HG02588 (cell line): Measurements from ENCODE around the gene TBCCD1.
A peak's percentile ranks its signal among the peaks of the same experiment; 100 is the strongest.
"Not testable (repeated sequence)": the region's sequence is repeated elsewhere in the genome, so short reads cannot be mapped to it uniquely, and the experiment has no call there.

ENCODE experiments used
- ATAC-seq: cut with Tn5 transposase; IDR thresholded peaks from one replicate; pipeline ENCODE4 v1.9.1; 2021; ENCODE audit warnings: mild to moderate bottlenecking, moderate library complexity; ENCODE audit not compliant: unreplicated experiment

Gene TBCCD1

GRCh38 chr3:186598108-186598784 is 31.1 kb upstream of the TBCCD1 start:
- ATAC-seq = no peak

GRCh38 chr3:186596568-186597287 is 29.6 kb upstream of the TBCCD1 start:
- no peak for ATAC-seq

DNA sequence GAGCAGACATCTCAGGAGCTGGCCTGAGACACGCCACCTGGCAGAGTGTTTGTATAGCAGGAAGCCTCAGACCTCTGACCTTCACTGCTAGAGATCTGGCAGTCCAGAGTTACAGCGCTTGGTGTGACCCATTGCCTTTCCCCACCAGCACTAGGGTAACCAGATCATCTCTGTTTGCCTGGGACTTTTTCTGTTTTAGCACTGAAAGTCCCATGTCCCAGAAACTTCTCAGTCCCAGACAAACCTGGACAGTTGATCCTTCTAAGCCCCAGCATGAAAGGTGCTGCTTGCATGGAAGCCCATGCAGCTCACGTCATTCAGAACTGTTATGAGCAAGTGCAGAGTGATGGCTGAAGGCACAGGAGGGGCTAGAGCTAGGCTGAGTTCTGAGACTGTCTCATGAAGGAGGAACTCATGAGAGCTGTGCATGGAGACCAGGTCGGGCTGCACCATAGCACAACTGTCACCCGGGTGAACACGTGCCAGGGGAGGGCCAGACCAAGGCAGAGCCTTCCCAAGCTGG is 27.5 kb upstream of the TBCCD1 start:
- ATAC-seq = no peak

DNA sequence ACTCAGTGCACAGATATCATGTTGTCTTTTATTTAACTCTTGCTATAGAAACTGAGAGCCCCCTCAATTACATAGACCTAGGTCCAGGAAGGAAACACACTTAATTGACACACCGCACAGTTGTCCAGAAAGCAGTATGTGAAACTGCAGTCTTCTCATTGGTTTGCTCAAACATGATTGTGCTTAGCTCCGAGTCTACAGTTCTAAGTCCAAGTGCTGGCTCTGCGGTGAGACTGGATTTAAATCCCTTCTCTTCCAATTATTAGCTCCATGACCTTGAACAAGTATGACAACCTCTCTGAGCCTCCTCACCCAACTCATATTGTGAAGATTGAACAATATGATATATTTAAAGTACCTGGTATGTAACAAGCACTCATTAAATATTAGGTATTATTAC is 26.7 kb upstream of the TBCCD1 start:
- ATAC-seq = no peak

DNA sequence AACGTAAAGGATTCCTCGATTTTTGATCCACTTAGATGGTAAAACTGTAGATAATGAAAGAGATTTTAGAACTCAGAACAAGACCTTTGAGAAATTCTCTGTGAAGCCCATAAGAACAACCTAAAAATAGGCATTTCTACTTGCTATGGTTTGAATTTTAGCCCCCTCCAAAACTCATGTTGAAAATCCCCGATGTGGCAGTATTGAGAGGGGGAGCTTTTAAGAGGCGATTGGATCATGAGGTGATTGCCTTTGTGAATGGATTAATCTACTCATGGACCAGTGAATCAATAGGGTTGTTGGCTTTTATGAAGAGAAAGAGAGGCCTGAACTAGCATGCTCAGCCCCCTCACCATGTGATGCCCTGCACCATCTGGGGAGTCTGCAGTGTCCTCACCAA is 25.5 kb upstream of the TBCCD1 start:
- ATAC-seq = no peak

DNA sequence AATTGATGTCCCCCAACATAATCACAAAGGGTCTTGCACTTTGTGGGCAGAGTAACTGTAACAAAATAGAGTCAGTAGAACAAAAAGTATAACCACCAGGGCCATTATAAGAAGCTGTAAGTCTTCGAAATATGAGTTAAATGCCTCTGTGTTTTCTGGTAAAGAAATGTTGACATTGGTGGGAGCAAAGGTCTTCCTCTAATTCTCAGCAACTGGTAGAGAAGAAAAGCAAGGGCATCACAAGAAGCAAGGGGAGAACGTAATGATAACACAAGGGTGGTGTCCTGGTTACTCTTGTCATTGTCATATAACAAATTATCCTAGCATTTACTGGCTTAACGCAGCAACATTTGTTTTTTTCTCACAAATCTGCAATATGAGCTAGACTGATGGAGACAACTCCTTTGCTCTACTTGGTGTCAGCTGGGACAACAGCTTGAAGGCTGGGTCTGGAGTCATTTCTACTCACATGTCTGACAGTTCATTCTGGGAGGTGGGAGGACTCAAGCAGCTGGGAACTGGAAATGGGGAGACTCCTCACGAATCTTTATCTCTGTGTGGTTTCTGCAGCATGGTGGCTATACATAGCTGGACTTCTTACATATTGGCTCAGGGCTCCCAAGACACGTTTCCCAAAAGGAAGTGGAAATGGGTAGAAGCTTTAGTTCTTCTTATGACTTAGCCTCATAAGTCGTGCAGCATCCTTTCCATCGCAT is 23.6 kb upstream of the TBCCD1 start:
- no peak for ATAC-seq

DNA sequence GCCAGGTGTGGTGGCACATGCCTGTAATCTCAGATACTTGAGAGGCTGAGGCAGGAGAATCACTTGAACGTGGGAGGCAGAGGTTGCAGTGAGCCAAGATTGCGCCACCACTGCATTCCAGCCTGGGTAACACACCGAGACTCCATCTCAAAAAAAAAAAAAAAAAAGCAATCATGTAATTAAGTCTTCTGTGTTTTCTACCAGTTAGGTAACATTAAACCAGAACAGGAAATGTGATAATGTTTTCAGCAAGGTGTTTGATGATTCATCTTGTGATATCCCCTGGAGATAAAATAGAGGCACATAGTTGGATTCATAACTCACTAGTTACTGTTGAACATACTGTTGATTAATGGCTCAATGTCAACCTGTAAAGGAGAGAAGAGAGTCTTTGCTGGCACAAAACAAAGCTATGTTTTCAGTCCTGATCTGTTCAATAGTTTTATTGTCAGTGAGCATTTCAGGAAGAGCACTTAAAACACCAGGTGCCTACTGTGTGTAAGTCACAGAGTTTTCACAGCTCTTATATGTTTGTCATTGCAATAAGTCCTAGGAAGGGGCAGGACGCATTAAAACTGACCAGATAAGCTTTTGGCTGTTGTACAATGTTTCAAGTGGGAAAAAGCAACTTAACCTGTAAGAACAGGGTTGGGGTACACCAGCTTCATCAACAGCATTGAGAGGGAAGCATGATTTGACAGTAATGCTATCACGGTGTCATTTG is 22.9 kb upstream of the TBCCD1 start:
- no peak for ATAC-seq

GRCh38 chr3:186589121-186589520 is 22.0 kb upstream of the TBCCD1 start:
- no peak for ATAC-seq

DNA sequence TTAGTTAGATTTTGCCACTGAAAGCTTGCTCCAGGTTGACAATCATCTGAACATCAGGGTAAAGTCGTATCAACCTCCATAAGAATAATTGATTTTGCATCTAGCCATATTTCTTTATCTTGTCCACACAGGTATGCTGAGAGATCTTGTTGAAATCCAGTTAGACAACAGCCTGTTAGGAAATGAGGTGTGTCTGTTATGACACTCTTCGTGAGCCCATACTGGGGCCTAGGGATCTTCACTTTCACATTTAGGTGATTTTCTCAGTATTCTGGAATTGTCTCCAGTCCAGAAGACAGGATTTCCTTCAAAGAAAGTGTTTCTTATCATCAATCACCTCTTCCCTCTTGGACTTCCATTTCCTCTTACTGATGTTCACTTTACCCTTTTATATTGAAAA is 21.5 kb upstream of the TBCCD1 start:
- no peak for ATAC-seq

GRCh38 chr3:186587183-186587582 is 20.0 kb upstream of the TBCCD1 start:
- no peak for ATAC-seq

DNA sequence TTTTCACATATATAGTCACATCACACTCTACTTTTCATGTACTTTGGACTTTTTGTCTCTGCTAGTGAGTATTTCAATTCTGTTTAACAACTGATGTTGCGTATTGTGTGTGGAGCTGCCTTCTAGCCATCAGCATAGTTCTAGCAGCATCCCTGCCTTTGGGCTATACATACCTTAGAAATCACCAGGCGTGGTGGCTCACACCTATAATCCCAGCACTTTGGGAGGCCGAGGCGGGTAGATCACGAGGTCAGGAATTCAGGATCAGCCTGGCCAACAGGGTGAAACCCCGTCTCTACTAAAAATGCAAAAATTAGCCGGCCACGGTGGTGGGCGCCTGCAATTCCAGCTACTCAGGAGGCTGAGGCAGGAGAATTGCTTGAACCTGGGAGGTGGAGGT is 19.1 kb upstream of the TBCCD1 start:
- not testable (repeated sequence) for ATAC-seq

GRCh38 chr3:186583831-186584230 is 16.7 kb upstream of the TBCCD1 start:
- no peak for ATAC-seq

GRCh38 chr3:186582541-186582940 is 15.4 kb upstream of the TBCCD1 start:
- no peak for ATAC-seq

GRCh38 chr3:186580785-186581184 is 13.6 kb upstream of the TBCCD1 start:
- ATAC-seq = no peak

DNA sequence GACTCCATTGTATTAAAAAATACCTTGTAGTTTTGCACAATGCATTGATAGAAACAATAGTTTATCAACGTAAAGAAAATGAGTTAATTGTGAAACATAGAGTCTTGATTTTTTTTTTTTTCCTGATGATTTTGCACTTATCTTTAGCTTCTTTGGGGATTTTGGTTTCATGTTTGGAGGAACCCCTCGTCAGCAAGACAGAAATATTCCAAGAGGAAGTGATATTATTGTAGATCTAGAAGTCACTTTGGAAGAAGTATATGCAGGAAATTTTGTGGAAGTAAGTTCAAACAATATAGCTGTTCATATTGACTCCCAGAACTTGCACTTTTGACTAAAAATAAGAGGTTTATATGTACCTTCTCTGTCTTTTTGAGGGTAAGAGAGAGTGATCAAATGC is 10.4 kb upstream of the TBCCD1 start:
- ATAC-seq = no peak

DNA sequence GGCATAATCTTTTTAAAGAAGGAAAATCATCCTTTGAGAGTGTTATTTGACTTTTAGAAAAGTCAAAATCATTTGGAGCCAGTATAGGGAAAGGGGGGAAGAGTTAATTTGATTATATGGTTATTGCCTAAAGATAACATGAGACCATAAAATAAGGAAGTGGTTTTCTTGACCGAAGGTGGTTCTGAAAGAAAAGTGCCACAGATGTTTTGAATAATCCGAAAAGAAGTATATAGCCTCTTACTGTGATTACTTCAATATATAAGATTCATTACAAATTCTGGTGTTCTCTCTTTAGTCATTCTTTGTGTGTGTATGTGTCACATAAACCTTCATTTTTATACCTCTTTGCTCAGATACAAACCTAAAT is 4.5 kb upstream of the TBCCD1 start:
- no peak for ATAC-seq

DNA sequence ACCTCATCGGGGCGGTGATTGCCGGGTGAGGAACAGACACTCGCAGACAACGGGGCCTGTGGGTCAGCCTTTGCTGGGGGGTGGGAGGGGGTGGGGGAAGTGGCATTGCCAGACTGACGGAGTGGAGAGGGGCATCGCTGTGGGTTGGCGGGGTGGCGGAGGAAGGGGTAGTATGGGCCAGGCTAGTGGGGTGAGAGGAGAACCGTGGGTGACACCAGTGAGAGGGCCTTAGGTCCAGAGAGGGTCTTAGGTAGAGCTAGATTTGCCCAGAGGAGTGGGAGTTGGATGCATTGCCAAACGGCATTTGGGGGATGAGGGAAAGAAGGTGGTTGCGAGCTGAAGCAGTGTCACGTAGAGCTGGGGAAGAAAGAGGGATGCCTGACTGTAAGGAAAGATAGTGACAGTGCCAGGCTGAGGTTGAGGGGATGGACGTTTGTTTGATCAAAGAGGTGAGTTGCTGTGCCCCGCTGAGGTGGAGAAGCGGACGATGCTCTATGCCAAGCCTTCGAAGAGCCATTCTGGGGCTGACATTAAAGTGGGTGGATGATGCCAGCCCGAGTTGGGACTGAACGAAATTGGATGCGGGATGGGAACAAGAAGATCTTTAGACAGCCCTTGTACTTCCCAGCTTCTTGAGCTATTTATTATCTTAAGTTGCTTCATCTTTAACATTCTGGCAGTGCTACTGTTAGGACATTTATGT is 4.0 kb upstream of the TBCCD1 start:
- no peak for ATAC-seq

DNA sequence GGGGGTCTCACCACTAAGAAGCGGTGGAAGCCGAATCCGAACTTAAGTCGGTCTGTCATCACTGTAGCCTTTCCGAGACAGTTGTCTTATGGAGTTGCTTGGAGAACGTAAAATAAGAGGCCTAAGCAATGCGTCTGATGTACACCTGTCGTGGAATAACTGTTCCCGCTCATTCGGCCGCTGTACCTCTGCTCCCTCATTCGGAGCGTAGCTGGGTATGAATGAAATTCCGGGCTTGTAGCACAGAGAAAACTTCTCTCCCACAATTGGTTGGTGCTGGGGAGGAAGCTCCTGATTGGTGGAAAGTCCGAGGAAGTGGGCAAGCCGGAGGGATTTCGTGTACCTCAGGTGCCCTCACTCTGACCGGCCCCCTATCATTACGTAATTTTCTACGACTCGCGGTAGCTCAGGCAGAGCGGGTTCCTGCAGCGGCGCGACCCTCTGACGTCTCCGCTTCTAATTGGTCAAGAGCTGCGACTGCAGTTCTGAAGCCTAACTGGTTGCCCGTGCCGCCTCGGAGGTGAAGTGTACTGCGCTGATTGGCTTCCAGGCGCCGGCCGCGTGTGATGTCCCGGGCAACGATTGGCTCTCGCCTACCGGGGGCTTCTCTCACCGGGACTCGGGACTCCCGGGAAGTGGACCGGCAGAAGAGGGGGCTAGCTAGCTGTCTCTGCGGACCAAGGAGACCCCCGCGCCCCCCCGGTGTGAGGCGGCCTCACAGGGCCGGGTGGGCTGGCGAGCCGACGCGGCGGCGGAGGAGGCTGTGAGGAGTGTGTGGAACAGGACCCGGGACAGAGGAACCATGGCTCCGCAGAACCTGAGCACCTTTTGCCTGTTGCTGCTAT is 3.2 kb upstream of the TBCCD1 start, which contains the start of gene DNAJB11:
TSS of gene DNAJB11 (plus strand) at position 625 of the 845 bp plus-strand sequence. CDS start at position 803, 178 bp downstream.
- peak; percentile 85 for ATAC-seq

GRCh38 chr3:186569779-186570095 is 2.6 kb upstream of the TBCCD1 start:
- no peak for ATAC-seq

DNA sequence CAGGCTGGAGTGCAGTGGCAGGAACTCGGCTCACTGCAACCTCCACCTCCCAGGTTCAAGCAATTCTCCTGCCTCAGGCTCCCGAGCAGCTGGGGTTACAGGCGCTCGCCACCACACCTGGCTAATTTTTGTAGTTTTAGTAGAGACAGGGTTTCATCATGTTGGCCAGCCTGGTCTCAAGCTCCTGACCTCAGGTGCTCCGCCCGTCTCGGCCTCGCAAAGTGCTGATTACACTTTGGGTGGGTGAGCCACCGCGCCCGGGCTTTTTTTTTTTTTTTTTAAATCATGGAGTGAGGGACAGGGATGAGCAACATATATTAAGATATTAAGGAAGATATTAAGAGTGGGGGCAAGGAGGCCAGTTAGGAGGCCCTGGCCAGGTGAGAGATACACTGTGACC is 2.2 kb upstream of the TBCCD1 start:
- ATAC-seq = not testable (repeated sequence)
